Suprapubic skin (tissue), 4 donors: ENCODE measurements around the gene PTPRJ. TPM values are rescaled to one million over a fixed set of nuclear protein-coding genes. Genes with fewer than 3 reads are reported as not detected.
"Not testable (repeated sequence)": the region's sequence is repeated elsewhere in the genome, so short reads cannot be mapped to it uniquely, and the experiment has no call there.

Source experiments
- DNase-seq, 2 donors: peaks; one replicate each; pipeline ENCODE4 v3.0.0-alpha.2; 2019; ENCODE audit warnings: low spot score in 2 of 2
- H3K27ac ChIP-seq: fragments of 200-600 bp; sonication (generic); one replicate; pipeline ENCODE4 v1.5.1; 2019
- H3K27me3 ChIP-seq: fragments of 200-600 bp; sonication (generic); one replicate; pipeline ENCODE4 v1.5.1; 2019
- H3K36me3 ChIP-seq: fragments of 200-600 bp; sonication (generic); one replicate; pipeline ENCODE4 v1.5.1; 2019
- H3K4me1 ChIP-seq: fragments of 200-600 bp; sonication (generic); one replicate; pipeline ENCODE4 v1.5.1; 2019
- H3K4me3 ChIP-seq: fragments of 200-600 bp; sonication (generic); one replicate; pipeline ENCODE4 v1.5.1; 2019; ENCODE audit warnings: mild to moderate bottlenecking
- H3K9me3 ChIP-seq: fragments of 200-600 bp; sonication (generic); one replicate; pipeline ENCODE4 v1.5.1; 2019
- EP300 ChIP-seq: sonication (generic); formaldehyde crosslinking; IDR thresholded peaks from one replicate; pipeline ENCODE4 v1.6.1; 2017; ENCODE audit warnings: antibody characterized with exemption
- POLR2A ChIP-seq, 2 donors: fragments of 450-650 bp; IDR thresholded peaks; one replicate each; pipeline ENCODE4 v1.6.1; 2017; ENCODE audit warnings: antibody characterized with exemption in 2 of 2, mild to moderate bottlenecking in 2 of 2, moderate library complexity in 2 of 2
- POLR2AphosphoS5 ChIP-seq, 3 donors: sonication (generic); formaldehyde crosslinking; IDR thresholded peaks; one replicate each; pipeline ENCODE4 v1.6.1; 2017; ENCODE audit warnings: antibody characterized with exemption in 3 of 3
- WGBS: methylation state at CpG from one replicate; pipeline ENCODE4 v1.1.5; 2018; 5-methylcytosine and 5-hydroxymethylcytosine counted together
- total RNA-seq, 4 donors: library from RNA; depleted of rRNA; stranded (reverse); fragments of >200 nt; gene quantifications; one replicate each; pipeline ENCODE4 v1.1.0, GENCODE V29; 2016
- TF ChIP-seq, protein P1 (sequence below), 2 donors: fragments of 200-600 bp in 1 of 2; fragments of 450-650 bp in 1 of 2; sonication (generic) in 1 of 2; IDR thresholded peaks; one replicate each; pipeline ENCODE4 v1.5.1; 2016 to 2019; ENCODE audit warnings: antibody characterized with exemption in 2 of 2, mild to moderate bottlenecking in 1 of 2, moderate library complexity in 1 of 2

PTPRJ gene
- 10 to 100 TPM in 3 of 4 donors, 1 to 10 TPM in 1; 4.0 to 15.5 (median 13.1) TPM for total RNA-seq

DNA sequence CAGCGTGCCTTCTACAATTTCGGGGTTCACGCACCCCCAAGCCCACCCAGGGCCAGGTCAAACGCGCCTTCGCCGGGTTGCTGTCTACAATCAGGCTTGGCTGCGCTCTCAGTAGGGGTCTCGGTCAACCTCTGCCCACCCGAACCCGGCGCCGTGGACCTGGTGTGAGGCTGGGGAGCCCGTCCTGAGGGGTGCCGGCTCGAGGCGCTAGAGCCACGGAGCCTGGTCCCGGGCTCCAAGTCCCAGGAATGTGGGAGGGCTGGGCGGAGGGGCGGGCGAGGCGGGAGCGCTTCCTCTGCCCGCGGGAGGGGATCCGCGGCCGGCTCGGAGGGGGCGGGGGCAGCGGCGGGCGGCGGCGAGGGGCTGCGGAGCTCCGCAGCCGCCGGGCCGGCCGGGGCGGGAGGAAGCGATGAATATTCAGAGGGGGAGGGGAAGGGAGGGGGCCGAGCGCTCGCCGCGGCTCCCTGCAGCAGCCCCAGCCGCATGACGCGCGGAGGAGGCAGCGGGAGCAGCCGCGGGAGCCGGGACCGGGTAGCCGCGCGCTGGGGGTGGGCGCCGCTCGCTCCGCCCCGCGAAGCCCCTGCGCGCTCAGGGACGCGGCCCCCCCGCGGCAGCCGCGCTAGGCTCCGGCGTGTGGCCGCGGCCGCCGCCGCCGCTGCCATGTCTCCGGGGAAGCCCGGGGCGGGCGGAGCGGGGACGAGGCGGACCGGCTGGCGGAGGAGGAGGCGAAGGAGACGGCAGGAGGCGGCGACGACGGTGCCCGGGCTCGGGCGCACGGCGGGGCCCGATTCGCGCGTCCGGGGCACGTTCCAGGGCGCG, at the start of gene PTPRJ:
Gene PTPRJ, plus strand, starts transcription at position 472 of the 819 bp plus-strand sequence. CDS start 354 bp downstream, outside the sequence.
- H3K27ac ChIP-seq: peak within 1 kb of the TSS; percentile 71
- H3K9me3 ChIP-seq: no peaks in the 10 kb centered on the region
- DNase-seq: peak in 1 of 2 donors; percentile 67
- peak within 1 kb of the TSS; percentile 88 for H3K4me3 ChIP-seq
- H3K4me1 ChIP-seq: peaks cover 19% of the 10 kb centered on the region
- 16% methylated on average over 10 of the region's 111 CpGs for WGBS
- no peaks in the 10 kb centered on the region for H3K27me3 ChIP-seq
- TF ChIP-seq POLR2AphosphoS5 (IDR thresholded peaks at IDR 0.05) (no peak), EP300 (no peak), POLR2A (IDR thresholded peaks at IDR 0.05) (peak in 1 of 2 donors; percentile 35)
- TF ChIP-seq, protein P1, sequence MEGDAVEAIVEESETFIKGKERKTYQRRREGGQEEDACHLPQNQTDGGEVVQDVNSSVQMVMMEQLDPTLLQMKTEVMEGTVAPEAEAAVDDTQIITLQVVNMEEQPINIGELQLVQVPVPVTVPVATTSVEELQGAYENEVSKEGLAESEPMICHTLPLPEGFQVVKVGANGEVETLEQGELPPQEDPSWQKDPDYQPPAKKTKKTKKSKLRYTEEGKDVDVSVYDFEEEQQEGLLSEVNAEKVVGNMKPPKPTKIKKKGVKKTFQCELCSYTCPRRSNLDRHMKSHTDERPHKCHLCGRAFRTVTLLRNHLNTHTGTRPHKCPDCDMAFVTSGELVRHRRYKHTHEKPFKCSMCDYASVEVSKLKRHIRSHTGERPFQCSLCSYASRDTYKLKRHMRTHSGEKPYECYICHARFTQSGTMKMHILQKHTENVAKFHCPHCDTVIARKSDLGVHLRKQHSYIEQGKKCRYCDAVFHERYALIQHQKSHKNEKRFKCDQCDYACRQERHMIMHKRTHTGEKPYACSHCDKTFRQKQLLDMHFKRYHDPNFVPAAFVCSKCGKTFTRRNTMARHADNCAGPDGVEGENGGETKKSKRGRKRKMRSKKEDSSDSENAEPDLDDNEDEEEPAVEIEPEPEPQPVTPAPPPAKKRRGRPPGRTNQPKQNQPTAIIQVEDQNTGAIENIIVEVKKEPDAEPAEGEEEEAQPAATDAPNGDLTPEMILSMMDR (IDR thresholded peaks at IDR 0.05): no peak
- H3K36me3 ChIP-seq: no peaks in the 10 kb centered on the region

DNA sequence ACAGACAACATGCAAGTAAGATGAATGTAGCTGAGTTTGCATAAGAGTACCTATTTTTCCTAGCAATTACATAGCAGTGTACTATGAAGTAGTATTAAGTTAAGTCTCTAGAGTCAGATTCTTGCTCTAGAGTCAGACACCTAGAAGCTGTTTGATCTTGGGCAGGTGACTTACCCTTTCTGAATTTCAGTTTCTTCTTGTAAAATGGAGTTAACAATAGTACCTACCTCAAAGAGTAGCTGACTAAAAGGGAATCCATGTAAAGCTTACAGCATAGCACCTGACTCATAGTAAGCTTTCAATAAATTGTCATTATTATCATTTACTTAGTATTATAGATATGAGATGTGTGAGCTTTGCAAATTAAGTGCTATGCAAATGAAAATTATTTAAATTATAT, 47.8 kb upstream of the PTPRJ start:
- no peaks in the 10 kb centered on the region for H3K4me1 ChIP-seq
- no peak for TF ChIP-seq POLR2A (IDR thresholded peaks at IDR 0.05)
- no peaks in the 10 kb centered on the region for H3K36me3 ChIP-seq
- no peak overlapping the region for H3K4me3 ChIP-seq
- H3K9me3 ChIP-seq: no peaks in the 10 kb centered on the region
- no peaks in the 10 kb centered on the region for H3K27me3 ChIP-seq
- no peak for DNase-seq
- H3K27ac ChIP-seq: no peak overlapping the region

GRCh38 chr11:47933797-47934196, 46.6 kb upstream of the PTPRJ start:
- H3K27me3 ChIP-seq, H3K27ac ChIP-seq, DNase-seq, H3K4me1 ChIP-seq, H3K4me3 ChIP-seq, H3K9me3 ChIP-seq, H3K36me3 ChIP-seq: not testable (repeated sequence)
- 90% methylated on average over 12 of the region's 12 CpGs for WGBS

DNA sequence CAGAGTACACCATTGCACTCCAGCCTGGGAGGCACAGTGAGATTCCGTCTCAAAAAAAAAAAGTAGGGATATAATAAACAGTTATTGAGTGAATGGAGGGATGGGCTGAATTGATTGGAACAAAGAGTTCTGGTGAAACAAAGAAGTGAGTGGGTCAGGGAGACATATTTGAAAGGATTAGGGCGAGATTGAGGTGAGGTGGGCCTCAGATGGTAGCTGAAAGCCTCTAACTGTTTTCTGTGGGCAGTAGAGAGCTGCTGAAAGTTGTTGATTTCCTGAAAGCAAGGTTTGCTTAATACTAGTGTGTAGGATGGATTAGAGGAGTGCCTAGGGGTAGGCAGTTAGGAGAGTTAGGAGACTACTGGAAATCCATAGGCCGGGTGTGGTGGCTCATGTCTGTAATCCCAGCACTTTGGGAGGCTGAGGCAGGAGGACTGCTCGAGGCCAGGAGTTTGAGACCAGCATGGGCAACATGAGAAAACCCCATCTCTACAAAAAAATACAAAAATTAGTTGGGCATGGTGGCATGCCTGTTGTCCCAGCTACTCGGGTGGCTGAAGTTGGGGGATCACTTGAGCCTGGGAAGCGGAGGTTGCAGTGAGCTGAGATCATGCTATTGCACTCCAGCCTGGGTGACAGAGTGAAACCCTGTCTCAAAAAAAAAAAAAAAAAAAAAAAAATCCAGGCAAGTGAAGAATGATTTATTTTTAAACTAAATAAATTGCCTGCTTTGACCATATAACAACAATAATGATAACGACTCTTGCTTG, 41.4 kb upstream of the PTPRJ start:
- WGBS: 83% methylated on average over 7 of the region's 7 CpGs
- TF ChIP-seq EP300 (no peak), POLR2AphosphoS5 (IDR thresholded peaks at IDR 0.05) (no peak), POLR2A (IDR thresholded peaks at IDR 0.05) (no peak)
- TF ChIP-seq, protein P1 (IDR thresholded peaks at IDR 0.05): no peak
- H3K27ac ChIP-seq: no peak overlapping the region

DNA sequence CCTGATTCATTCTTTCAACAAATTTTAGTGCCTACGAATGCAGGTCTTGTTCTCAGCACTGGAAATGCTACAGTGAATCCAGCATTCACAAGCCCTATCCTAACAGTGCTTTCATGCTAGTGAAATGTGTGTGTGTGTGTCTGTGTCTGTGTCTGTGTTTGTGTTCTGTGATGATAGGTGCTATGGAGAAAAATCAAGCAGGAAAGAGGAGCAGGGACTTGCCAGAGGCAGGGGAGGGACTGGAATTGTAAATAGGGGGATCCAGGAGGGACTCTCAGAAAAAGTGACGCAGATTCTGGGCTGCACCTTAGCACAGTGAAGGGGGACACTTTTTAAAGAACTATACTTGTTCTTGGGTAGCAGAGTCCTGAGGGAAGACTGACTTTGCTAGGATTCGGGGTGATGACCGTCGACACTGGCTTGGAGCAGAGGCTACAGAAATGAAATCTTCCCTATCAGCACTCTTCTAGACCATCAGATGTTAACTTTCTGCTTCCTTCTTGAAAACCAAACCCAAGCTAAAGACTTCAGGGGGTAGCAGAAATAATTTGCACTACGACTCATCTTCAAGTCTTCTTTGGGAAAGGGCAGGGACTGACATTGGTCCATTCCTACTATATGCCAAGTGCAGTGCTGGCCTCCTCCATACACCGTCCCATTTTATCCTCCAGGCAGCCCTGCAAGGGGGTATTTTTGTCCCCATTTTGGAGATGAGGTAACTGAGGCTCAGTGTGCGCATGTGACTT, 39.3 kb upstream of the PTPRJ start:
- H3K4me3 ChIP-seq: no peak overlapping the region
- 89% methylated on average over 8 of the region's 8 CpGs for WGBS
- no peaks in the 10 kb centered on the region for H3K9me3 ChIP-seq
- DNase-seq: no peak
- no peaks in the 10 kb centered on the region for H3K27me3 ChIP-seq
- H3K4me1 ChIP-seq: peaks cover 7% of the 10 kb centered on the region
- H3K36me3 ChIP-seq: no peaks in the 10 kb centered on the region
- TF ChIP-seq EP300 (no peak), POLR2AphosphoS5 (IDR thresholded peaks at IDR 0.05) (no peak), POLR2A (IDR thresholded peaks at IDR 0.05) (no peak)
- TF ChIP-seq, protein P1 (IDR thresholded peaks at IDR 0.05): no peak
- H3K27ac ChIP-seq: no peak overlapping the region

More for the DNA sequence above, 41.4 kb upstream of the PTPRJ start:
- H3K27me3 ChIP-seq: no peaks in the 10 kb centered on the region
- DNase-seq: no peak
- H3K4me3 ChIP-seq: no peak overlapping the region
- no peaks in the 10 kb centered on the region for H3K9me3 ChIP-seq
- H3K36me3 ChIP-seq: no peaks in the 10 kb centered on the region
- H3K4me1 ChIP-seq: peaks cover 7% of the 10 kb centered on the region
